MM.1S (cell line): ENCODE measurements around the gene TBKBP1.

Source experiments
- DNase-seq: peaks from one replicate; pipeline ENCODE4 v3.0.0-alpha.2; 2015
- H2AFZ ChIP-seq: fragments of 300-600 bp; sonication (generic); 2 replicates; pipeline ENCODE4 v1.6.0; 2016; ENCODE audit warnings: antibody characterized with exemption, low read length
- H3F3A ChIP-seq: fragments of 300-600 bp; sonication (generic); 2 replicates; pipeline ENCODE4 v1.6.1; 2016; ENCODE audit warnings: mild to moderate bottlenecking, antibody characterized with exemption, low read length, moderate library complexity, mixed read lengths; ENCODE audit not compliant: insufficient read depth
- H3K27ac ChIP-seq: fragments of 300-600 bp; sonication (generic); 2 replicates; pipeline ENCODE4 v1.5.1; 2016; ENCODE audit warnings: mild to moderate bottlenecking, low read length
- H3K27me3 ChIP-seq: fragments of 300-600 bp; sonication (generic); replicated peaks from 2 replicates; pipeline ENCODE4 v1.6.0; 2016; ENCODE audit warnings: low read length; ENCODE audit not compliant: insufficient read depth
- H3K36me3 ChIP-seq: fragments of 300-600 bp; sonication (generic); replicated peaks from 2 replicates; pipeline ENCODE4 v1.6.1; 2016; ENCODE audit warnings: mild to moderate bottlenecking, low read length, mixed read lengths; ENCODE audit not compliant: insufficient read depth
- H3K4me1 ChIP-seq: fragments of 300-600 bp; sonication (generic); 2 replicates; pipeline ENCODE4 v1.6.1; 2016; ENCODE audit warnings: low read length, mixed read lengths
- H3K4me2 ChIP-seq: fragments of 300-600 bp; sonication (generic); 2 replicates; pipeline ENCODE4 v1.6.0; 2016; ENCODE audit warnings: low read depth, low read length
- H3K4me3 ChIP-seq: fragments of 300-600 bp; sonication (generic); 2 replicates; pipeline ENCODE4 v1.5.1; 2016; ENCODE audit warnings: low read length, mixed read lengths
- H3K79me2 ChIP-seq: fragments of 300-600 bp; sonication (generic); 2 replicates; pipeline ENCODE4 v1.6.1; 2016; ENCODE audit warnings: mixed run types, low read length, mixed read lengths
- H3K9ac ChIP-seq: fragments of 300-600 bp; sonication (generic); 2 replicates; pipeline ENCODE4 v1.6.1; 2016; ENCODE audit warnings: low read length, mixed read lengths
- H3K9me2 ChIP-seq: fragments of 300-600 bp; sonication (generic); replicated peaks from 2 replicates; pipeline ENCODE4 v1.6.1; 2016; ENCODE audit warnings: mild to moderate bottlenecking, low read length, mixed read lengths; ENCODE audit not compliant: insufficient read depth
- H3K9me3 ChIP-seq: fragments of 300-600 bp; sonication (generic); replicated peaks from 2 replicates; pipeline ENCODE4 v1.6.1; 2016; ENCODE audit warnings: mild to moderate bottlenecking, low read length, mixed read lengths; ENCODE audit not compliant: insufficient read depth
- H4K20me1 ChIP-seq: fragments of 300-600 bp; sonication (generic); 2 replicates; pipeline ENCODE4 v1.6.1; 2016; ENCODE audit warnings: mild to moderate bottlenecking, low read length, moderate library complexity, mixed read lengths; ENCODE audit not compliant: insufficient read depth
- CTCF ChIP-seq: fragments of 300-600 bp; sonication (generic); IDR thresholded peaks from 2 replicates; pipeline ENCODE4 v1.5.1; 2016; ENCODE audit warnings: antibody characterized with exemption, low read length, mixed read lengths
- EZH2 ChIP-seq: fragments of 300-600 bp; sonication (generic); optimal IDR thresholded peaks from 2 replicates; pipeline ENCODE3; 2017; ENCODE audit warnings: low read depth, mild to moderate bottlenecking, antibody characterized with exemption, low read length, mixed read lengths
- EZH2phosphoT487 ChIP-seq: fragments of 300-600 bp; sonication (generic); IDR thresholded peaks from 2 replicates; pipeline ENCODE4 v1.6.1; 2018; ENCODE audit warnings: antibody characterized with exemption, low read length

The TBKBP1 gene

DNA sequence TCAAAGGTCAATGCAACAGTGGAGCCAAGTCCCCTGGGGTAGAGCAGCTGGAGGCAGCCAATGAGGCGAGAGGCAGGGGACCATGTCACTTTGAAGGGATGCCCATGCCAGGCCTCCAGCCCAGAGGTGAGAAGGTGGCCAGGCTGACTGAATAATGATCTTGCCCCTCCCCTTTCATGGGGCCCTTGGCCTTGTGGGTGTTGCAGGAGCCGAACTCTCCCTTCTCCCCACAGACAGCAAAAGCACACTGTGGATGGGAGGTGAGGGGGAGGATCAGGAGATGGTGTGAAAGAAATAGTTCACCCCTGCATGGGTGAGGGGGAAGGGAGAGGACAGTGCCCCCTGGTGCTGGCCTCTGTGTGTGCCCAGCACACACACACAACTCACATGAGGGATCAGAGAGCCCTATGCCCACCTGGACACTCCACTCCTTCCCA, 23.3 kb downstream of the TBKBP1 start:
- DNase-seq = no peak
- Histone ChIP-seq H3K27ac (no peak overlapping the region), H3K4me1 (peaks cover 18% of the 10 kb centered on the region), H3K9me2 (no peaks in the 10 kb centered on the region), H2AFZ (no peak overlapping the region), H3K4me2 (no peak overlapping the region), H3K79me2 (no peaks in the 10 kb centered on the region), H4K20me1 (no peaks in the 10 kb centered on the region), H3F3A (0 out of 2 replicates have a peak, but pooled peaks cover 7% of the 10 kb centered on the region), H3K4me3 (no peak overlapping the region), H3K36me3 (no peaks in the 10 kb centered on the region), H3K9me3 (no peaks in the 10 kb centered on the region), H3K27me3 (peaks cover 51% of the 10 kb centered on the region), H3K9ac (no peak overlapping the region)
- TF ChIP-seq CTCF (peak; percentile 40), EZH2 (no peak), EZH2phosphoT487 (no peak)

DNA sequence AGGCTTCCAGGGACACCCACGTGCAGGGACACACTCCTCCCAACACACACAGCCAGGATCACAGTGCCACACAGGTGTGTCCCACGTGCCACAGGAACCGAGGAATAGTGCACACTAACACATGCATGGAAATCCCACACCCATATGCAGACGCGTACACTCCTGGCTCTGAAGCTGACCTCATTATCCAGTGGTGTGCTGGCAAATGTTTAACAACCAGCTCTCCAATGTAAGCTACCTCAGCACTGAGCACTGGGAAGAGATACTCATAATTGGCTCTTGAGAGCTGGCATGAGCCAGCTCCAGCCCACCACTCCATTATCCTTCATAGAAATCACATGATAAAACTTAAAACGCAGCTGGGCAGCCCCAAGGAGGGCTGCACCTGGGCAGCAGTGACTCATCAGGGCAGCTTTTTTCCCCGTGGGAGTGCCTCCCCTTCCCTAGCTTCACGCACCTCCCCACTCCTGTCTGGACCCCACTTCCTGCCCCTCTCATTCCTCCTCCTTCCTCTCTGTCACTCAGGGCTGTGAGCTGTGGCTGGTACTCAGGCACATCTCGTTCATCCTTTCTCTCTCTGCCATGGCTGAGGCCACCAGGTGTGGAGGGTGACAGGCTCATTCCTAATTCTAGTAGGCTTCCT, 24.1 kb downstream of the TBKBP1 start:
- no peaks in the 10 kb centered on the region for H4K20me1 ChIP-seq
- no peak overlapping the region for H3K9ac ChIP-seq
- H3F3A ChIP-seq = 0 out of 2 replicates have a peak, but pooled peaks cover 7% of the 10 kb centered on the region
- DNase-seq = no peak
- no peaks in the 10 kb centered on the region for H3K36me3 ChIP-seq
- no peak for TF ChIP-seq CTCF
- no peak for TF ChIP-seq EZH2
- TF ChIP-seq EZH2phosphoT487 = no peak
- H3K9me3 ChIP-seq = no peaks in the 10 kb centered on the region
- H3K4me3 ChIP-seq = no peak overlapping the region
- no peaks in the 10 kb centered on the region for H3K9me2 ChIP-seq
- H3K4me1 ChIP-seq = peaks cover 18% of the 10 kb centered on the region
- H3K79me2 ChIP-seq = no peaks in the 10 kb centered on the region
- no peak overlapping the region for H3K4me2 ChIP-seq
- H2AFZ ChIP-seq = no peak overlapping the region
- H3K27me3 ChIP-seq = peaks cover 49% of the 10 kb centered on the region
- H3K27ac ChIP-seq = no peak overlapping the region

GRCh38 chr17:47718634-47719405, 24.9 kb downstream of the TBKBP1 start:
- H3K4me2 ChIP-seq = peak overlapping the region; percentile 33; the same call in 1 of the 2 replicates
- H3F3A ChIP-seq = 0 out of 2 replicates have a peak, but pooled peaks cover 7% of the 10 kb centered on the region
- H3K79me2 ChIP-seq = no peaks in the 10 kb centered on the region
- no peaks in the 10 kb centered on the region for H3K9me3 ChIP-seq
- no peak overlapping the region for H2AFZ ChIP-seq
- DNase-seq = no peak
- peaks cover 18% of the 10 kb centered on the region for H3K4me1 ChIP-seq
- H3K9me2 ChIP-seq = no peaks in the 10 kb centered on the region
- peaks cover 45% of the 10 kb centered on the region for H3K27me3 ChIP-seq
- H3K4me3 ChIP-seq = no peak overlapping the region
- H3K36me3 ChIP-seq = no peaks in the 10 kb centered on the region
- H3K27ac ChIP-seq = no peak overlapping the region
- H3K9ac ChIP-seq = no peak overlapping the region
- TF ChIP-seq CTCF = no peak
- TF ChIP-seq EZH2phosphoT487 = no peak
- no peak for TF ChIP-seq EZH2
- no peaks in the 10 kb centered on the region for H4K20me1 ChIP-seq
